GM19467 (cell line): ENCODE measurements around the gene CGB2.
"Not testable (repeated sequence)": the region's sequence is repeated elsewhere in the genome, so short reads cannot be mapped to it uniquely, and the experiment has no call there.

Source experiments
- ATAC-seq: cut with Tn5 transposase; IDR thresholded peaks from one replicate; pipeline ENCODE4 v1.9.1; 2021; ENCODE audit warnings: mild to moderate bottlenecking, moderate library complexity; ENCODE audit not compliant: unreplicated experiment

The CGB2 gene

GRCh38 chr19:49009828-49010227, 21.9 kb upstream of the CGB2 start:
- ATAC-seq = no peak

- no peak for ATAC-seq
These were observed 21.2 kb upstream of the CGB2 start for GRCh38 chr19:49010453-49010852.

GRCh38 chr19:49011194-49011593, 20.5 kb upstream of the CGB2 start:
- ATAC-seq = no peak

GRCh38 chr19:49014123-49014869, 17.4 kb upstream of the CGB2 start:
- no peak for ATAC-seq

GRCh38 chr19:49014870-49015255, 16.8 kb upstream of the CGB2 start:
- ATAC-seq = no peak

- ATAC-seq = no peak
These were observed 15.4 kb upstream of the CGB2 start for GRCh38 chr19:49016067-49016839.

- ATAC-seq = no peak
These were observed 14.5 kb upstream of the CGB2 start, which contains the start of gene LHB for GRCh38 chr19:49017041-49017665. Gene LHB (minus strand): TSS chr19:49017091. CDS start chr19:49017081, 10 bp downstream.

GRCh38 chr19:49017666-49018351, 13.9 kb upstream of the CGB2 start:
- ATAC-seq = no peak

GRCh38 chr19:49018388-49019241, 13.1 kb upstream of the CGB2 start:
- ATAC-seq = not testable (repeated sequence)

- no peak for ATAC-seq
These were observed 12.3 kb upstream of the CGB2 start for GRCh38 chr19:49019242-49019932.

GRCh38 chr19:49020342-49020741, 11.3 kb upstream of the CGB2 start:
- no peak for ATAC-seq

GRCh38 chr19:49020931-49021895, 10.5 kb upstream of the CGB2 start:
- no peak for ATAC-seq

GRCh38 chr19:49022116-49022515, 9.6 kb upstream of the CGB2 start:
- no peak for ATAC-seq

- ATAC-seq = not testable (repeated sequence)
These were observed 7.5 kb upstream of the CGB2 start, which contains the start of gene CGB3 for GRCh38 chr19:49024233-49024632. Gene CGB3 (minus strand): TSS chr19:49024333. CDS start chr19:49023971, 362 bp downstream.

- not testable (repeated sequence) for ATAC-seq
These were observed 6.6 kb upstream of the CGB2 start for GRCh38 chr19:49025088-49025487.

- ATAC-seq = not testable (repeated sequence)
These were observed 6.1 kb upstream of the CGB2 start for GRCh38 chr19:49025599-49025998.

GRCh38 chr19:49028686-49029085, 3.0 kb upstream of the CGB2 start:
- ATAC-seq = not testable (repeated sequence)

- ATAC-seq = not testable (repeated sequence)
These were observed 1.9 kb upstream of the CGB2 start for GRCh38 chr19:49029749-49030148.
